Muscle layer of colon (tissue), 2 donors: Measurements from ENCODE around the gene WWOX.

ENCODE experiments used
- H3K27ac ChIP-seq: one replicate; pipeline ENCODE4 v1.7.0; 2013; ENCODE audit warnings: low read depth, mild to moderate bottlenecking, low read length, moderate library complexity
- H3K27me3 ChIP-seq, 2 donors: one replicate each; pipeline ENCODE4 v1.7.0; 2013; ENCODE audit warnings: low read length in 2 of 2, mild to moderate bottlenecking in 2 of 2; ENCODE audit not compliant: insufficient read depth in 2 of 2, control insufficient read depth in 1 of 2
- H3K36me3 ChIP-seq: one replicate; pipeline ENCODE4 v1.7.0; 2013; ENCODE audit warnings: mild to moderate bottlenecking, low read length; ENCODE audit not compliant: insufficient read depth
- H3K4me1 ChIP-seq: one replicate; pipeline ENCODE4 v1.7.0; 2013; ENCODE audit warnings: mild to moderate bottlenecking, low read length; ENCODE audit not compliant: insufficient read depth
- H3K4me3 ChIP-seq, 2 donors: one replicate each; pipeline ENCODE4 v1.7.0; 2013; ENCODE audit warnings: low read length in 2 of 2, low read depth in 1 of 2, mild to moderate bottlenecking in 1 of 2, moderate library complexity in 1 of 2
- H3K9ac ChIP-seq: one replicate; pipeline ENCODE4 v1.7.0; 2013; ENCODE audit warnings: low read length
- H3K9me3 ChIP-seq: one replicate; pipeline ENCODE4 v1.7.0; 2013; ENCODE audit warnings: mild to moderate bottlenecking, low read length
- donor health status: abdominal sarcoma.
- donor health status: Adenocarcinoma of cecum.

WWOX gene

GRCh38 chr16:78284326-78284725, 184.9 kb downstream of the WWOX start:
- H3K36me3 ChIP-seq: no peaks in the 10 kb centered on the region
- no peak overlapping the region for H3K9ac ChIP-seq
- no peak overlapping the region for H3K4me3 ChIP-seq
- no peaks in the 10 kb centered on the region for H3K9me3 ChIP-seq
- no peaks in the 10 kb centered on the region for H3K27me3 ChIP-seq
- no peak overlapping the region for H3K27ac ChIP-seq
- H3K4me1 ChIP-seq: no peaks in the 10 kb centered on the region

GRCh38 chr16:78284957-78285434, 185.5 kb downstream of the WWOX start:
- Histone ChIP-seq H3K9ac (no peak overlapping the region), H3K9me3 (no peaks in the 10 kb centered on the region), H3K4me1 (no peaks in the 10 kb centered on the region), H3K4me3 (no peak overlapping the region), H3K27ac (no peak overlapping the region), H3K27me3 (no peaks in the 10 kb centered on the region), H3K36me3 (no peaks in the 10 kb centered on the region)

DNA sequence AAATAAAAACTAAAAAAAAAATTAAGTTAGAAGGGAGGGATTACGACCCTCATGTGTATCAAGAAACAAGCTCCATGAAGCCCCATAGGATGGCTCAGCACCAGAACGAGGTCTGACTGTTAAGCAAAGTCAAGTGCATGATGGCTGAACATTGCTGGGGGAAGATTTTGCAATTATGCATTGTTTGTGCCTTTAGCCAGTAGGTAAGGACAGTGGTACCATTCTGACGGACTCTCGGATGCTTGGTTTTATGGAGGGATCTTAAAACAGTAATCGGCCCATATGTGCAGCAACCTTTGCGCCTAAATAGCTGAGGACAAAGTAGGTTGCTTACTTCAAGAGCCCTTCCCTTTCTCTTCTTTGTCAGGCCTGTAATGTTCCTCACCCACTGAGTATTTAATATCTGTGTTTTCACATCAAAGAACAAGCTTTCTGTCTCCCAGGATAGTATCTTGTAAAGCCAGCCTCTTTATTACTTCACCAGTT, 186.0 kb downstream of the WWOX start:
- peaks cover 2% of the 10 kb centered on the region for H3K4me1 ChIP-seq
- no peaks in the 10 kb centered on the region for H3K27me3 ChIP-seq
- H3K36me3 ChIP-seq: no peaks in the 10 kb centered on the region
- H3K9me3 ChIP-seq: no peaks in the 10 kb centered on the region
- H3K4me3 ChIP-seq: no peak overlapping the region
- no peak overlapping the region for H3K9ac ChIP-seq
- H3K27ac ChIP-seq: no peak overlapping the region

DNA sequence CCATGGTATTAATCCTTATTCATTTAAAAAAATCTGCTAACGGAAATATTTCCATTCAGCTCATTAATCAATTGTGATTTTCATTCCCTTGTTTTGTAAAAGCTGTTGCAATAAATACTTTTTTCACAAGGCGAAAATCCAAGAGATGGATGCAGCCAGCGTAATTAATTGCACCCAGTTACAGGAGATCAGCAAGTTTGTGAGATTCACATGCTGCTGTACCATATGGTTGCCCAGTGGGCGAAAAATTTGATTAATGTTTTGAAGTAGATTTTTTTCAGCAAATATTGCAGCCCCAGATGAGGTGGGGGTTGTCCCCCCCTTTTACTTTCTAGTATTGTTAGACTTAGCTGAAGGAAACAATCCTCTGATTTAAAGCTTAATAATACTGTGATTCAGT, 186.6 kb downstream of the WWOX start:
- Histone ChIP-seq H3K9ac (no peak overlapping the region), H3K27ac (no peak overlapping the region), H3K36me3 (no peaks in the 10 kb centered on the region), H3K9me3 (no peaks in the 10 kb centered on the region), H3K4me3 (no peak overlapping the region), H3K27me3 (no peaks in the 10 kb centered on the region), H3K4me1 (peaks cover 7% of the 10 kb centered on the region)

DNA sequence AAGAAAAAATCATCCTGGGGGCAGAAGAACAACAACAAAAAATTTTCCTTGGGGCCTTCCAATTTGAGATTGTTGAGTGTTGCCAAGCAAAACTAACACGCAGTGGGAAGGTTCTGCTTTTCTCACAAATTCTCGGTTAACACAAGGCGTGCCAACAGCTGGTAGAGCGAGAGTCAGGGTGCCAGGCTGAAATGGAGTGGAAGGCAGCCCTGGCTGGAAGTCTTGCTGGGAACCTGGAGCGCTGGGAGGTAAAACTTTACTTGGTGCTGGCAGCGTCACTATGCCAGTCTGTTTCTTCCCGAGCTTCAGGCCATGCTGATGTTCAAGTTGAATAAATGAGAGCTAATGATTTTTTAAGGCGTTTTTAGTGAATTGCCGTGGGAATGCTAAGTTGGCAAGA, 189.4 kb downstream of the WWOX start:
- Histone ChIP-seq H3K9ac (no peak overlapping the region), H3K27ac (no peak overlapping the region), H3K9me3 (no peaks in the 10 kb centered on the region), H3K4me3 (no peak overlapping the region), H3K36me3 (no peaks in the 10 kb centered on the region), H3K27me3 (no peaks in the 10 kb centered on the region), H3K4me1 (peaks cover 7% of the 10 kb centered on the region)

GRCh38 chr16:78289373-78289772, 189.9 kb downstream of the WWOX start:
- Histone ChIP-seq H3K27ac (no peak overlapping the region), H3K9ac (no peak overlapping the region), H3K4me1 (peaks cover 7% of the 10 kb centered on the region), H3K9me3 (no peaks in the 10 kb centered on the region), H3K36me3 (no peaks in the 10 kb centered on the region), H3K4me3 (no peak overlapping the region), H3K27me3 (no peaks in the 10 kb centered on the region)

DNA sequence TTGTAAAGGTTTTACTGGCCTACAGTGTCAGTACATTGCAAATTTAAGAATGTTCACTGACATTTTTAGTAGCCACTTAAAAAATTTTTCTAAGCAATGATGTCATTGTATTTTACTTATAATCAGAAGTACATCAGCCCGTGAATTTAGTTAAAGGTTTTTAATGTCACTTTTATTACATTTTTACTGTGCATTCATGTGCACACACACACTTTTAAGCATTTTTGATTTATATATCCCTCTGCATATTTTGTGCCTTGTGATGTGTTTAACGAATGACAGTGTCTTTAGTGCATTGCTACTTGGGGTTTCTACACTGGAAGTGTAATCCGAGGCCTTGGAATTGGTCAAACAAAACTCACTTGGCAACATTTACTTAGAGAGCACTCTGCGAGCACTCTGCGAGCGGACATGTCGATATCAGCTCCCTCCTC, 190.4 kb downstream of the WWOX start:
- Histone ChIP-seq H3K27me3 (no peaks in the 10 kb centered on the region), H3K4me3 (no peak overlapping the region), H3K4me1 (peaks cover 7% of the 10 kb centered on the region), H3K9me3 (no peaks in the 10 kb centered on the region), H3K27ac (no peak overlapping the region), H3K36me3 (no peaks in the 10 kb centered on the region), H3K9ac (no peak overlapping the region)

DNA sequence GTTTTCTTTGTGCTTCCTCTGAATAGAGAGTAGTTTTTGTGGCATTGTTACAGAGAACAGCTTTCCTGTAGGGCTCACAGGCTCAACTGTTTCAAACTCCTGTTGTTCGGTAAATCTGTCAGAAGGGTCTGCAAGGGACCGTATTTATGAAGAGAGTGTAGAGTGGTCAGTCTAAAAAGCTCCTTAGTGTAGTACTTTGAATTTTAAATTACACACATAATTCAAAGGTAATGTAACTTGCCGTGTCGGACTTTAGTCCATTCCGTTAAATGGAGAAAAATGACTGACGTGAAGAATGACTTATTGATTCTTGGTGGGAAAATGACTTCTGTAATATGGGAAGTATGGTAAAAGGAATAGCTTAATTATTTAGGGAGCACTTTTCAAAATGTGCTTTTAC, 190.9 kb downstream of the WWOX start:
- no peaks in the 10 kb centered on the region for H3K27me3 ChIP-seq
- H3K36me3 ChIP-seq: no peaks in the 10 kb centered on the region
- peaks cover 7% of the 10 kb centered on the region for H3K4me1 ChIP-seq
- H3K27ac ChIP-seq: no peak overlapping the region
- no peak overlapping the region for H3K9ac ChIP-seq
- no peak overlapping the region for H3K4me3 ChIP-seq
- no peaks in the 10 kb centered on the region for H3K9me3 ChIP-seq

DNA sequence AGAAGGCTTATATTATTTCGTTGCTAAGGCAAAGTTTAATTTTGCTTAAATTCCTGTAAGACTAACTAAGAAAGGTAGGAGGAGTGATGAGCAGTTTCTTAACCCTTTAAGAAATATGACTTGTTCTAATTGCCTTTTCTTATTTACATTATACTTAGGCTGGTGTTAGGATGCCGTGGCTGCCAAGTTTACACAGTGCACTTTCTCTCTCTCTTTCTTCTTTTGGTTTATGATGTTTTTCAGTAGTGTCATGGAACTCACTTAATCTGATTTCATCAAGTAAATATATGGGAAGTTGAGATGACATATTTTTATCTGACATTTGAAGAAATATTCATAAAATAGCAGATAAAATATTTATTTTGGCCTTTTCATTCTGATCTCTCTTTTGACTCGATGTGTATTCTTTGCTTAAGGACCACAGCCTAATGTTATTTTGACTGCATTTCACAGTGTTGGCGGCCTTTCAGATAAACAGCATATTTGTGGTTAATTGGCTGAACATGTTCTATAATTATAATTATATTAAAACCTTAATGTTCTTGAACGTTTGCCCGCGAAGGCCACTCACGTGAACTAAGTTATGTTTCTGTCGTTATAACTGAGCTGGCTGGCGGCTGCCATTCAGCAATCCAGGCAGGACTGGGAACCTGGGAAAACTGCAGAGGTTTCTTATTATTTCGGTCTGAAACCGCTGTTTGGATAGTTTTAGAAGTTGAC, 191.6 kb downstream of the WWOX start:
- no peak overlapping the region for H3K27ac ChIP-seq
- H3K36me3 ChIP-seq: no peaks in the 10 kb centered on the region
- peaks cover 7% of the 10 kb centered on the region for H3K4me1 ChIP-seq
- H3K9me3 ChIP-seq: no peaks in the 10 kb centered on the region
- H3K9ac ChIP-seq: no peak overlapping the region
- H3K4me3 ChIP-seq: no peak overlapping the region
- H3K27me3 ChIP-seq: no peaks in the 10 kb centered on the region

- peaks cover 7% of the 10 kb centered on the region for H3K4me1 ChIP-seq
- H3K27ac ChIP-seq: no peak overlapping the region
- H3K27me3 ChIP-seq: no peaks in the 10 kb centered on the region
- no peak overlapping the region for H3K9ac ChIP-seq
- H3K36me3 ChIP-seq: no peaks in the 10 kb centered on the region
- no peak overlapping the region for H3K4me3 ChIP-seq
- H3K9me3 ChIP-seq: no peaks in the 10 kb centered on the region
Observed at GRCh38 chr16:78291604-78292003, 192.2 kb downstream of the WWOX start.

DNA sequence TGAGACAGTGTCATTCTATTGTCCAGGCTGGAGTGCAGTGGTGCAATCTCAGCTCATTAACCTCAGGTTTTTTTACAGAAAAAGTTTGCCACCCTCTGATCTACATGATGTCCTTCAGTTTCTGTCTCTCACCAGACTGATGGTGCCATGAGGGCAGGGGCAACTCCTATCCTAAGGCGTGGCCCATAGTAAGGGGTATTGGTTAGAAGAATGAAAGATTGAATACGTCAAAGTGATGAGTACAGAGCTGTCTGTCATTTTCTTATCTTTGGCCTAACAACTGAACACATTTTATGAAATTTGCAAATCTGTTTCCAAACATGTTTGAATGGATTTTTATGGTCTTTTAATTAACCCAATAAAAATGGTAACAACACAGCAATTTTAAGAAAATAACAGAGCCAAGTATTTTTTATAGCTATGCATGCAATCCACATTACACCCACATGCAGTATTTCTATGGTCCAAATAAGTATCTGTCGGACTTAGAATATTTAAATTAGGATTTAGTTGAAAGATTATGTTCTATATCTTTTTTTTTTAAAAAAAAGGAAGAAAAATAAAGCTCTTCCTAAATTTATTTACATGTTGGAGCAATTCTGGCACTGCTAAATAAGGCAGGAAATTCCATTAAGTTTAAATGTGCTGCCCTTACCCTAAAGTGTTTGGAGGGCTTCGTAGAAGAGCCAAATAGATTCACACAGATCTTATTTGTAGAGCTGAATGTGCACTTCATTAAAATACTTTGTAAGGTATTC, 192.8 kb downstream of the WWOX start:
- no peak overlapping the region for H3K27ac ChIP-seq
- H3K9me3 ChIP-seq: no peaks in the 10 kb centered on the region

More for the DNA sequence above, 192.8 kb downstream of the WWOX start:
- Histone ChIP-seq H3K4me1 (peaks cover 7% of the 10 kb centered on the region), H3K9ac (no peak overlapping the region), H3K36me3 (no peaks in the 10 kb centered on the region), H3K27me3 (no peaks in the 10 kb centered on the region), H3K4me3 (no peak overlapping the region)
